T-helper 1 cell treated with Interleukin-12 subunit alpha and Interleukin-12 subunit beta and Interleukin-4 antibody, amounts not matched to agents 30 ng/mL and 1 ng/mL, for 36 hours (primary cell): ENCODE results near the gene ITPK1. TPM values are rescaled to one million over a fixed set of nuclear protein-coding genes. Genes with fewer than 3 reads are reported as not detected.
"Not testable (repeated sequence)": the region's sequence is repeated elsewhere in the genome, so short reads cannot be mapped to it uniquely, and the experiment has no call there.

Source experiments
- intact Hi-C: fragments of 100-400 bp; cut with micrococcal nuclease; formaldehyde crosslinking; loops from one replicate; pipeline ENCODE4 v1.15.1; 2024
- total RNA-seq: library from RNA; stranded (reverse); gene quantifications from 2 replicates; pipeline ENCODE4 v1.2.3, GENCODE V29; 2022

Gene ITPK1
- total RNA-seq, 1 donor from 2014 or later = 68.4 TPM

- intact Hi-C loops = no loop called here
Observed at GRCh38 chr14:93063393-93063792, 52.3 kb downstream of the ITPK1 start.

- intact Hi-C loops = no loop called here
Observed at GRCh38 chr14:93062890-93063289, 52.8 kb downstream of the ITPK1 start.

- intact Hi-C loops = not testable (repeated sequence)
Observed at GRCh38 chr14:93062013-93062412, 53.7 kb downstream of the ITPK1 start.

- intact Hi-C loops = no loop called here
Observed at GRCh38 chr14:93061380-93062012, 54.2 kb downstream of the ITPK1 start.

GRCh38 chr14:93060841-93061240, 54.9 kb downstream of the ITPK1 start:
- intact Hi-C loops = no loop called here

- intact Hi-C loops = no loop called here
Observed at GRCh38 chr14:93059917-93060545, 55.7 kb downstream of the ITPK1 start.

- intact Hi-C loops = no loop called here
Observed at GRCh38 chr14:93059260-93059659, 56.5 kb downstream of the ITPK1 start.

GRCh38 chr14:93057586-93058280, 58.0 kb downstream of the ITPK1 start:
- intact Hi-C loops = no loop called here

- intact Hi-C loops = no loop called here
Observed at GRCh38 chr14:93056840-93057585, 58.7 kb downstream of the ITPK1 start.

GRCh38 chr14:93056166-93056839, 59.4 kb downstream of the ITPK1 start:
- intact Hi-C loops = no loop called here

- intact Hi-C loops = no loop called here
Observed at GRCh38 chr14:93055651-93056115, 60.0 kb downstream of the ITPK1 start.

- intact Hi-C loops = no loop called here
Observed at GRCh38 chr14:93054876-93055275, 60.8 kb downstream of the ITPK1 start.

GRCh38 chr14:93054006-93054405, 61.7 kb downstream of the ITPK1 start:
- intact Hi-C loops = no loop called here

- intact Hi-C loops = no loop called here
Observed at GRCh38 chr14:93051600-93052546, 63.9 kb downstream of the ITPK1 start.

- intact Hi-C loops = no loop called here
Observed at GRCh38 chr14:93050761-93051160, 65.0 kb downstream of the ITPK1 start.

GRCh38 chr14:93049867-93050331, 65.8 kb downstream of the ITPK1 start:
- intact Hi-C loops = no loop called here

GRCh38 chr14:93049315-93049714, 66.4 kb downstream of the ITPK1 start:
- intact Hi-C loops = no loop called here

GRCh38 chr14:93048843-93049242, 66.9 kb downstream of the ITPK1 start:
- intact Hi-C loops = no loop called here

- intact Hi-C loops = no loop called here
Observed at GRCh38 chr14:93047661-93048060, 68.1 kb downstream of the ITPK1 start.

GRCh38 chr14:93047157-93047556, 68.6 kb downstream of the ITPK1 start:
- intact Hi-C loops = no loop called here
